ENCODE results near the gene ANP32A.

GRCh38 chr15:68778876-68779275 lies 41.8 kb downstream of the ANP32A start:
- TF ChIP-seq POLR2A (IDR thresholded peaks at IDR 0.05): no peak
- TF ChIP-seq, protein P1, sequence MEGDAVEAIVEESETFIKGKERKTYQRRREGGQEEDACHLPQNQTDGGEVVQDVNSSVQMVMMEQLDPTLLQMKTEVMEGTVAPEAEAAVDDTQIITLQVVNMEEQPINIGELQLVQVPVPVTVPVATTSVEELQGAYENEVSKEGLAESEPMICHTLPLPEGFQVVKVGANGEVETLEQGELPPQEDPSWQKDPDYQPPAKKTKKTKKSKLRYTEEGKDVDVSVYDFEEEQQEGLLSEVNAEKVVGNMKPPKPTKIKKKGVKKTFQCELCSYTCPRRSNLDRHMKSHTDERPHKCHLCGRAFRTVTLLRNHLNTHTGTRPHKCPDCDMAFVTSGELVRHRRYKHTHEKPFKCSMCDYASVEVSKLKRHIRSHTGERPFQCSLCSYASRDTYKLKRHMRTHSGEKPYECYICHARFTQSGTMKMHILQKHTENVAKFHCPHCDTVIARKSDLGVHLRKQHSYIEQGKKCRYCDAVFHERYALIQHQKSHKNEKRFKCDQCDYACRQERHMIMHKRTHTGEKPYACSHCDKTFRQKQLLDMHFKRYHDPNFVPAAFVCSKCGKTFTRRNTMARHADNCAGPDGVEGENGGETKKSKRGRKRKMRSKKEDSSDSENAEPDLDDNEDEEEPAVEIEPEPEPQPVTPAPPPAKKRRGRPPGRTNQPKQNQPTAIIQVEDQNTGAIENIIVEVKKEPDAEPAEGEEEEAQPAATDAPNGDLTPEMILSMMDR (IDR thresholded peaks at IDR 0.05): peak in 1 of 4 experiments; percentile 7
